OCI-LY1 (cell line): ENCODE results near the gene CYBB.

ENCODE experiments used
- CTCF ChIP-seq: fragments of 200-600 bp; sonication (generic), shearing (Covaris generic); IDR thresholded peaks from 2 replicates; pipeline ENCODE4 v1.5.1; 2017; ENCODE audit warnings: mild to moderate bottlenecking, antibody characterized with exemption, low read length, moderate library complexity, mixed read lengths
- EZH2 ChIP-seq: fragments of 200-600 bp; sonication (generic), shearing (Covaris generic); IDR thresholded peaks from 2 replicates; pipeline ENCODE4 v1.8.0; 2017; ENCODE audit warnings: borderline replicate concordance, mixed run types, mild to moderate bottlenecking, antibody characterized with exemption, low read length, moderate library complexity, mixed read lengths

GRCh38 chrX:37745354-37745753 lies 34.5 kb upstream of the CYBB start:
- TF ChIP-seq CTCF, result peak; percentile 69
- TF ChIP-seq EZH2, result no peak
